Stimulated activated CD8-positive, alpha-beta memory T cell treated with anti-CD3 and anti-CD28 coated beads, Interleukin-7, amount 100 ng/mL, for 4 hours (primary cell): ENCODE measurements around the gene TEX38.
"Not testable (repeated sequence)": the region's sequence is repeated elsewhere in the genome, so short reads cannot be mapped to it uniquely, and the experiment has no call there.

Experiments
- DNase-seq, 2 donors: peaks; one replicate each; pipeline ENCODE4 v3.0.0-alpha.2; 2020; ENCODE audit warnings: low read depth in 2 of 2

The TEX38 gene

DNA sequence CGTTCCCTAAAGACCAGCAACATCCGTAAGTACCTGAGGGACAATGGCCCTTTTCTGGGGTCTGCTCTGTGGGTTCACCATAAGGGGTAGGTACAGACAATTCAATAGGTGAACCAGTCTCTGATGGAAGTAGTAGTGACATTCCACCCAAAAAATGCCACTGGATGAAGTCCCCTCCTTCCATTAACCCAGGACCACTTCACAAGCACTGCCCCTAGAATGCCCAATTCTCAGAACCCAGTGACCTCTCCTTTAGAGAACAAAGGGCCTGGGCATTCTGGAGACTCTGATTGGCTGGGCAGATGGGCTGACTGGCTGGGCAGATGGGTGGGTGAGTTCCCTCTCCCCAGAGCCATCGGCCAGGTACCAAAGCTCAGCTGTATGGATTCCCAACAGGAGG, at the start of gene TEX38:
TSS of gene TEX38 (plus strand) at position 301 of the 400 bp plus-strand sequence. CDS start at position 382, 81 bp downstream.
- no peak for DNase-seq

DNA sequence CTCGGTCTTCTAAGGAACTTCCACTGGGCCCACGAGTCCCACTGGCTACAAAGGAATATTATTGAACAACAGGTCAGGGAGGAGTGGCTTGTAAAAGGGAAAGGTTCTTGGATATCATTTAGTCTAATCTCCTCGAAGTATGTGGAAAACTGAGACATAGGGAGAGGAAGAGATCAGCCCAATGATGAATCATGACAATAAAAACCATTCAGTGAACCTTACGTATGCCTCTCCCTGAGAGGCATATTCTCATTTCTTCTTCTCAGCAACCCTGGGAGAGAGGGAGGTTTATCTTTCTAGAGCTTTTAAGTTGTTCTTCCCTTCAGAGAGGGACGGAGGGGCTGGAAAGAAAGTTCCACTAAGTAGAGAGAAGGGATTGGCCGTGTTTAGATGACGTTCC, 49.7 kb upstream of the TEX38 start:
- DNase-seq: no peak

DNA sequence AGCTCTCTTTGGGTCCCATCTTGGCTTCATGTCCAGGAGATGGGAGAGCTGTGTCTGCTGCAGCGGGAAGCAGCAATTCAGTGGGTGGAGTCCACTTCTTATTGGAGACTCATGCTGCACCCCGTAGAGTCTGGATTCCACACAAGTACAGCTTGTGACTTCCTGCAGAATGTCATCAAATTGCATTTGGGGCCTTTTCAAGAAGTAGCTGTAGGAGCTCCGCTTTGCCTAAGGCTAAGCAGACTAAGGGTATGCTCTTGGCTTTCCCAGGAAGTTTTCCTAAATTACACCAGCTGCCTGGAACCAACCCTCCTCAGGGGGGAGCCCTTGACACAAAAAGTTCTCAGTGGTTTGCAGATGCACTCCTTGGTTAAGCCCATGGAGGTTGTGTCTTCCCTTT, 49.3 kb upstream of the TEX38 start:
- no peak for DNase-seq

DNA sequence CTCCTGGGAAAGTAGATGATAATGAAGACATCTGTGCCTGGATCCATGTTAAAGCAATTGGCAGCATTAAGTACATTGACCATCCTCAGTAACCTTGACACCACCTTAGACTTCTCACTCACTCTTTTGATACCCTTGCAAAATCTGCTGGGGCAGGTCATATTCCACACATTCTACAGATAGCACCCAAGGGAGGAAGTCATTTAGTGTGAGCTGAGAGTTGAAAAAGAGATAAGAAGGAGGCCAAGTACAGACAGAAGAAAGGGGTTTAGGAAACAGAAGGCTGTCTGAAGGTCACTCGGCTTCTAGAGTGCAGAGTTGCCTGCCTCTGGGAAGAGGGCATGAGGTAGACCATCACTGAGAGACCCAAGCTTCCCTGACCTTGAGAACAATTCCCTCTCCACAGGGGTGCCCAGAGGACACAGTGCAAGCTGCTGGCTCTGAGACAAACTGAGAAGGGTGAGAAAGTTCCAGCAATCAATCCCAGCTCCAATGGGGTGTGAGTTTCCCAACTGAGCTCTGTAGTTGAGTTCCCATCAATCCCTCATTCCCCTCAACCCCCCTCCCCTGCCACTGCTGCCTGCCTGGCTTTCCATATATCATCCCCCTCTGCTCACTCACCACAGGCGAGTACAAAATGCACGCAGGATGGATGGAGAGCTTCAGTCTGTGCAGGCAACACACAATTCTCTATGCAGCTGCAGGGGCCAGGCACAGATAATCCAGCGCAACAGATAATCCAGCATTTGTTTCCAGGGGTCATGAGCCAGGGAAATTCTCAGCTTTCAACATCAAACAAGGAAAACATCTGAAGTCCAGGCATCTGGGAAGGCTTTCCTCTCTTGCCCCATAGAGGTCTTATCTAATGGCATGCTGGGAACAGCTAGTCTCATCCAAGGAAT, 47.7 kb upstream of the TEX38 start:
- DNase-seq: no peak

DNA sequence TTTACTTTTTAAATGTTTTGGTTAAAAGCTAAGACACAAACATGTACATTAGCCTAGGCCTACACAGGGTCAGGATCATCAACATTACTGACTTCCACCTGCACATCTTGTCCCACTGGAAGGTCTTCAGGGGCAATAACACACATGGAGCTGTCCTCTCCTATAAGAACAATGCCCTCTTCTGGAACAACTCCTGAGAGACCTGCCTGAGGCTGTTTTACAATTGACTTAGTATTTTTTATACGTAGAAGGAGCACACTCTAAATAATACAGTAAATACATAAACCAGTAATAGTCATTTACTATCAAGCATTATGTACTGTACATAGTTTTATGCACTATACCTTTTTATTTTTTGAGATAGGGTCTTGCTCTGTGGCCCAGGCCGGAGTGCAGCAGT, 40.9 kb upstream of the TEX38 start:
- DNase-seq: no peak

DNA sequence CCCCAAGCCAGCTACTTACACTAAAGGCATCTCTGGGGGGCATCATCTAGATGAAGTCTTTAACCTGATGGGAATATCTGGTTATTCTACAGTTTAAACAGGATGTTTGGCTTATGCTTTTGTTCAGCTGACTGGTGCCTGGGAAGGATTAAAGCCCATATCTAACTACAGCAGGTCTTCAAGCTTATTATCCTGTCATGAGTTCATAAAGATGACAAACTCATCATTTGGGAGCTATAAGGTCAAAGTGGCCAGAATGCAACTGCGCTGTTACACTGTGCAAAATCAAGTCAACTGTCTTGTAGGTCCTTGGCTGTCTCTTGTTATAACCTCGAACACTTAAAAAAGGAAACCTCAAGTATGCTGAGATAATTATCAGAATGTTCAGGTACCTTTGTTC, 36.4 kb upstream of the TEX38 start:
- DNase-seq: no peak

DNA sequence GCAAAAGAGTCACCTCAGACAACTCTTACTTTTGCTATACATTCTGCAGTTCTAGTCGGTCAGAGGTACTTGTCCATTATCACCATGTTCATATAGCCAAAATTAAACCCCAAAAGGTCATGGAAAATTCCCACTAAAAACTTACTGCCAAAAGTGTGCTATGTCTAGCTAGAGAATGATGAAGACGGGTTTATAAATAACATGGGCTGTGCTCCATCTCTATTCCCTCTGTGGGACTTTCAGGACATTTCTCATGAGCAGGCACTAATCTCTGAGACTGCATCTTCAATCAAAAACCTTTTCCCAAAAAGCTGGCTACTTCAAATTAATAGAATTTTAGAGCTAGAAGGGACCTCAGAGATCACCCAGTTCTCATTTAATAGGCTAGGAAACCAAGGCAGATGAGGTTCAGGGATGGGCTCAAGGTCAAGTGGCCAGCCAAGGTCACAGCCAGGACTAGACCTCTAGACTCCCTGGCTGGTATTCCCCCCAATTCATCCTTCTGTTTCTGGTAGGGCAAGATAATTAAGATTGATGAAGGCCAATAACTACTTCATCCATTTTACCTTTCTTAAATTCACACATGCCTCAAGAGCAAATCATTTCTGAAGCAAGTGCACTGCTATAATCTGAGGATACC, 34.1 kb upstream of the TEX38 start:
- no peak for DNase-seq

DNA sequence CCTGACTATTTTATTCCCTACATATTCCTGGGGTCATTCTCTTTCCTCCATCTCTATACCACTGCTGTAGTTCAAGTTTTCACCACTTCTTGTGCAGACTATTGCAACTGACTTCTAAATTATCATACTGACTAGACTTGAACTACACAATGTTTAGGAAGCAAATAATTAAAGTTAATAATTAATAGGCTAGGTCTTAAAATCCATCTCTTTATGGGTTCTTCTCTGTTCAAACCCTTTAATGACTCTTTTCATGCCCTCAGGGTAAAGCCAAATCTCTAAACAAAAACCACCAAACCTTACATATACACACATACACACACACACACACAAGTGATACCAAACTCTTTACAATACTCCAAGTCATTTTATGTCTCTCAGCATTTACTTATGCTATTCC, 32.7 kb upstream of the TEX38 start:
- DNase-seq: no peak

DNA sequence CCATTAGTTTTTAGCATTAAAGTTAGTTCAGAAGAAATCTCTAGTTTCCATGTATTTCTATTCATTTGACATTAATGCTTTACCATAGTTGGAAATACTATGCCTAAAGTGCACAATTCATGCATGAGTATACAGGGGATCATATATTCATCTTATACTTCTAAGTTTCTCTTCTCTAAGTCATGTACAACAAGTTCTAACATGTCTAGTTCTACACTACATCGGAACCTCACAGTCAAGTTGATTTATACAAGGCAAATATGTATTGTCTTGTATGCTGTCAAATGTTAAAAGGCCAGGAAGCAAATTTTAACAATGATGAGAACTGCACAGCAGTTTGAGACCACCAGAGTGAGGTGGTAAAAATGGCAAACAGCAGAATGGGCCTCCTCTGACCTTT, 32.1 kb upstream of the TEX38 start:
- no peak for DNase-seq

DNA sequence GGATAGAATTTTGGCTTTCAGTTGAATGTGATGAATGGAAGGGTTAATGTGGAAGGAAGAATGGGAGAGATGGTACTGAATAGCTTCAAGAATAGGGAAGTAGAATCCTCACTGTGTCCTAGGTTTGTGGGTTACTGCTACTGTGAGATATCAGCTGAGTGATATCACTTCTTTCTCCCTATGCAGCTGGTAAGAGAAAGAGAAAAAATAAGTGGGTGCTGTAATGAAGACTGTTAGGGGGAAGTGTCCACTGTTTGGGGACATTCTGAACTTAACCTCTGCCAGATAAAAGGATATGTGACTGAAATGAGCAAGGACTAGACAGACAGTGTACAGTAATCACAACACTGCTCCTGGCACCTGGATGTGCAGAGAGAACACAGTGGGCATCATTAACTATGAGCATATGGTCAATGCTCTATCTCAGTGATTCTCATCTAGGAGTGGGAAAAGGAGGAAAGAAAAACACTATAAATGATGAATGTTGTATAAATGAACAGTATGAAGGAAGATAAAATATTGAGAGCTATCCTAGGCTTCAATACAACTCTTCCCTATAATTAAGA, 29.5 kb upstream of the TEX38 start:
- DNase-seq: no peak

DNA sequence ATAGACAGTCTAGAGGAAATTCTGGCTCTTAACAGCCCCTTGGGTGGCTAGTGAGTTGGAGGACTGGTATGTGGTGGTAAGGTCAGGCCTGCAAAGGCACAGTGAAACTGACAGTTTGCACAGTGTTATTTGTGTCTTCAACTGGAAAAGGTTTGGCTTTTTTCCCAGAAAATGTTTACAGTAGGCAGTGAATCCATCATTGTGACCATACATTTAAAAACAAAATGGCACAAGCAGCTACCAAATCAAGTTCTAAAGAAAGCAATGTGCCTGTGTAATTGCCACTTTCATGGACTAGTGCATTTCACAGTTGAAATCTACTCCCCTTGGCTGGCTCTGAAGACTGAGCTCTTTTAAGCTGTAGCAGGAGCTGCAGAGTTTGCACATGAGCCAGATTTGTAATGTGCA, 28.3 kb upstream of the TEX38 start:
- DNase-seq: no peak

DNA sequence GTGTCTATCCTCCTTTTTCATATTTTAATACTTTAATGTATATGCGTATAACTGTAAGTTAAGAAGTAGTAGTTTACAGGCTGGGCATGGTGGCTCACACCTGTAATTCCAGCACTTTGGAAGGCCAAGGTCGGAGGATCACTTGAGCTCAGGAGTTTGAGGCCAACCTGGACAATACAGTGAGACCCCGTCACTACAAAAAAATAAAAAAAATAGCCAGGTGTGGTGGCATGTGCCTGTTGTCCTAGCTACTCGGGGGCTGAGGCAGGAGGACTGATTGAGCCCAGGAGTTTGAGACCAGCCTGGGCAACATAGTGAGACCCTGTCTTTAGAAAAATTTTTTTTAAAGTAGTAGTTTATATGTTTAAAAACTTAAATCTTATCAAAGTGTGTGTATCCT, 25.8 kb upstream of the TEX38 start:
- no peak for DNase-seq

DNA sequence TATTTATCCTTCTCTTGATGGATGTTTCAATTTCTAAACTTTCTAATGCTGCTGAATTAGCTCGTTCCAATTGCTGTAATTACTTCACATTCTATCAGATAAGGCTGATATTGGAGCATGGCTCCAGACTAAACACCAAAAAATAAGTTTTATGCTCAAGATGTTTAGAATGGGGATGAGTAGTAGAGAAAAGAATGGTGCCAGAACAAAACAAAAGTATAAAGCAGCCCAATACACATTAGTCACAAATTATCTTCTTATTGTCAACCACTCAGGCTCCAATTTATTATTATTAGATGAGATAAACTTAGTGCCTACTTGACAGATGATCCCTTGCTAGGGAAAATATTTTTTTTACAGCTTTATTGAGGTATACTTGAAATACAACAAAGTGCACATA, 25.3 kb upstream of the TEX38 start:
- no peak for DNase-seq

DNA sequence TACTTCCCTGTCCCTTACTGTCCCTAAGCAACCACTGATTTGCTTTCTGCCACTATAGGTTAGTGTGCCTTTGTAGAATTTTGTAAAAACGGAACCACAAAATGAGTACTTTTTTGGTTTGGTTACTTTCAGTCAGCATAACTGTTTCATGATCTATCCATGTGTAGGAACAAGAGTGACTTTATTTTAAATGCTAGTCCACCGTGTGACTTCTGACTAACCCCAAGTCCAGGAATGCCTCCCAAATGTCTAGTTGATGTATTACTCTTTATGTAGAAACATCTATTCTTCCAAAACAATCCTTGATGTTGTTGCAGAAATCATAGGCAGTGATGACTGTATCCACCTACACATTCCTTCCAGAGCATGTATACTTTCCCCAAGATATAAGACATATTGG, 24.8 kb upstream of the TEX38 start:
- no peak for DNase-seq

DNA sequence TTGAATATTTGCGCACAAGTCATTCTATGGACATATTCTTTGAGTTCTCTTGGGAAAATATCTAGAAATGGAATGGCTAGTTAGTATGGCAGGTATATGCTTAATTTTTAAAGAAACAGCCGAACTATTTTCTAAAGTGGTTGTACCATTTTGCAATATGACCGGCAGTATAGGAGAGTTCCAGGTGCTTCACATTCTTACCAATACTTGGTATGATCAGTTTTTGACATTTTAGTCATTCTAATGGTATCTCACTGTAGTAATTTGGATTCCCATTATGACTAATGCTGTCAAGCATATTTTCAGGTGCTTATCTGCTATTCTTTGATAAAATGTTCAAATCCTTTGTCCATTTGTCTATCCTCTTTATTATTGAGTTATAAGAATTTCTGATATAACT, 24.0 kb upstream of the TEX38 start:
- no peak for DNase-seq

DNA sequence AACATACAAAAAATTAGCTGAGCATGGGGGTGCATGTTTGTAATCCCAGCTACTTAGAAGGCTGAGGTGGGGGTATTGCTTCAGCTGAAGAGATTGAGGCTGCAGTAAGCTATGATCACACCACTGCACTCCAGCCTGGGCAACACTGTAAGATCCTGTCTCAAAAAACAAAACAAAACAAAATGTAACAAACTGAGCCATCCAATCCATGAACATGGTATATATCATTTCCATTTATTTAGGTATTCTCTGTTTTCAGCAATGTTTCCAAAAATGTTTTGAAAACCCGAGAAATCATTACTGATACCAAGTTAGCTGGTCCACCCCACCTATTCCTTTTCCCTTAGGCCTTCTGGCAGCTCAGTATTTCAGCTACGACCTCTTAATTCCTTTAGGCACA, 21.9 kb upstream of the TEX38 start:
- DNase-seq: no peak

DNA sequence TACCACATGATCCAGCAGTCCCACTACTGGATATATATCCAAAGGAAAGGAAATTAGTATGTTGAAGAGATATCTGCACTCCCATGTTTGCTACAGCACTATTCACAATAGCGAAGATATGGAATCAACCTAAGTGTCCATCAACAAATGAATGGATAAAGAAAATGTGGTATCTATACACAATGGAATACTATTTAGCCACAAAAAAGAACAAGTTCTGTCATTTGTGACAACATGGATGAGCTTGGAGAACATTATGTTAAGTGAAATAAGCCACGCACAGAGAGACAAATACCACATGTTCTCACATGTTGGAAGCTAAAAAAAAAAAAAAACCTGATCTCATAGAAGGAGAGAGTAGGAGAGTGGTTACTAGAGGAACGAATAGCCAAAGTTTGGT, 21.2 kb upstream of the TEX38 start:
- DNase-seq: no peak

DNA sequence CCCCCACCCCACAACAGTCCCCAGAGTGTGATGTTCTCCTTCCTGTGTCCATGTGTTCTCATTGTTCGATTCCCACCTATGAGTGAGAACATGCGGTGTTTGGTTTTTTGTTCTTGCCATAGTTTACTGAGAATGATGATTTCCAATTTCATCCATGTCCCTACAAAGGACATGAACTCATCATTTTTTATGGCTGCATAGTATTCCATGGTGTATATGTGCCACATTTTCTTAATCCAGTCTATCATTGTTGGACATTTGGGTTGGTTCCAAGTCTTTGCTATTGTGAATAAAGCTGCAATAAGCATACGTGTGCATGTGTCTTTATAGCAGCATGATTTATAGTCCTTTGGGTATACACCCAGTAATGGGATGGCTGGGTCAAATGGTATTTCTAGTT, 20.5 kb upstream of the TEX38 start:
- DNase-seq: not testable (repeated sequence)

DNA sequence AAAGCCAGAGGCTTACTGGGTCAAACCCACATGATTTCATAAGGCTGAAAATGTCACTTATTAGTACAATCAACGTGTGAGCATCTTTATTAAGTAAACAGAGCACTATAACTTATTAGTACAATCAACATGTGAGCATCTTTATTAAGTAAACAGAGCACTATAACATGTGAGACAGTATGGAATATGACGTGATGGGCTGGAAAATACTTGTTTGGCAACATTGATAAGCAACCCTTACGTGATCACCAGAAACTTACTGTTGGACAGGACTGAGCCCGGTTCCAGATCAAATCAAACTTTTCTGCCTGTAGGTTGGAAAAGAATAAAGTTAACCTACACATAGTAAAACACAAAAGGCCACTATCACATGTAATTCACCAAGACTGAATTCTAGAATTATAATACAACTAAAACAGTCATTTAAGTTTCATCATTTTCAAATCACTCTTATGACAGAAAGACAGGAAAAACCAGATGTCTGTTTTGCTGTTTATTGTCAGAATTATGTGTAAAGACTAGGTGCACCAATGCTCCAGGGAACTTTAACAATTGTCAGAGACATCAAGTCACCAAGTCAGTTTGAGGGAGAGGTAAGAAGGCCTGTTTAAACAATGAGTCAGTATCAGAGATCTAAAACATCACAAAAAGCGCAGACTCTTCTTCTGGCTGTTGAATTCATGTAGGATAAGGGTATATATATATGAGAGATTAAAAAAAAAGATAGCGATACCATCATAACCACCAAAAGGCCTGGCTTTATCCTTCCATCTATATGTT, 19.1 kb upstream of the TEX38 start:
- no peak for DNase-seq

DNA sequence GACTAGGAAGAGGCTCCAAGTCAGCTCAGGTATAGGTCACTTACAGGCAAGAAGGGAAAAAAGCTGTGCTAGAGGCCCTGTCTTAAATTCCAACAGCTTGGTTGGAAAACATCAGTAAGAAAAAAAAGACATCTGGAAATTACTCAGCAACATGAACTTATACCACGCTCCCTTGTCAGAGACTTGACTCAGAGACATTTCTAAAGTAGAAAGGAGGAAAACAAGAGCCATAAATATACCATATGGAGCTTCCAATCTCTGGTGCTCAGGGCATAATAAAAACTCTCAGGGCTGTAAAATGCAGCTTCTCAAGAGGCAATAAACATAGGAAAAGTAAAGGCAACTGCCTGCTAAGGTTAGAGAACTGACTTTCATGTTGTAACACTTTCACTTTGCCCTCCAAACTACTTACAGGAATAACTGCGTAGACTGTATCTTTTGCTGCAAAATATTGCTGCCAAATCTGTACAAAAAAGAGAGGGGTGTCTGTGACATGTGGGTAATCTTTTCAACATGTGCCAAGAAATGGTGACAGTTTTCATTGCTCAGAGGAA, 18.2 kb upstream of the TEX38 start:
- no peak for DNase-seq

DNA sequence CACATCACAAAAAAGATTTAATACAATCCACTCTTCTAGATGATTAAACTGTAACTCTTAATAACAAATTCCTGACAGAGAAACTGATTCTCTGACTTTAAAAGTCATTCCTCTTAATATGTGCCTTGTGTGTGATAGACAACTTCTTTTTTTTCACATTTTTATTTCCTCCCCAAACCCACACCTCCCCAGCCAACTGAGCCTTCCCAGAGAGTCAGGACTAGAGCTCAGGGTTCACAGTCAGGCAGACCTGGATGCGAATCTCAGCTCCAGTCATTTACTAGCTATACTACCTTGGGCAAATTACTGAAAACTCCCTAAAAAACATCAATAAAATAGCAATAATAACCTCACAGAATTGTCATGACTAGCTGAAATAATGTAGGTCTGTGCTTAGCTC, 17.6 kb upstream of the TEX38 start:
- no peak for DNase-seq

DNA sequence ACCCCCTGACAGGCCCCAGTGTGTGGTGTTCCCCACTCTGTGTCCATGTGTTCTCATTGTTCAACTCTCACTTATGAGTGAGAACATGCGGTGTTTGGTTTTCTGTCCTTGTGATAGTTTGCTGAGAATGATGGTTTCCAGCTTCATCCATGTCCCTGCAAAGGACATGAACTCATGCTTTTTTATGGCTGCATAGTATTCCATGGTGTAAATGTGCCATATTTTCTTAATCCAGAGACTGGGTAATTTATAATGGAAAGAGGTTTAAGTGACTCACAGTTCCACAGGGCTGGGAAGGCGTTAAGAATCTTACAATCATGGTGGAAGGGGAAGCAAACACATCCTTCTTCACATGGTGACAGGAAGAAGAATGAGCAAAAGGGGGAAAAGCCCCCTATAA, 17.0 kb upstream of the TEX38 start:
- DNase-seq: not testable (repeated sequence)
